ENCODE data around the gene JAZF1.

Gene JAZF1

GRCh38 chr7:27834179-27834921 is 346.2 kb downstream of the JAZF1 start:
- no peak for TF ChIP-seq CTCF (IDR thresholded peaks at IDR 0.05; ENCODE audit: borderline replicate concordance, insufficient read depth, low read depth, low read length)
- H3K4me3 ChIP-seq (ENCODE audit: low read depth, low read length), result no peak overlapping the region

GRCh38 chr7:27826357-27826756 is 354.2 kb downstream of the JAZF1 start:
- H3K4me3 ChIP-seq (ENCODE audit: low read depth, low read length), result no peak overlapping the region
- no peak for TF ChIP-seq CTCF (IDR thresholded peaks at IDR 0.05; ENCODE audit: borderline replicate concordance, insufficient read depth, low read depth, low read length)

- H3K4me3 ChIP-seq (ENCODE audit: low read depth, low read length), result no peak overlapping the region
- TF ChIP-seq CTCF (IDR thresholded peaks at IDR 0.05; ENCODE audit: borderline replicate concordance, insufficient read depth, low read depth, low read length), result no peak
Observed at GRCh38 chr7:27825891-27826290, 354.7 kb downstream of the JAZF1 start.

- TF ChIP-seq CTCF (IDR thresholded peaks at IDR 0.05; ENCODE audit: borderline replicate concordance, insufficient read depth, low read depth, low read length), result no peak
- no peak overlapping the region for H3K4me3 ChIP-seq (ENCODE audit: low read depth, low read length)
Observed at GRCh38 chr7:27822245-27822644, 358.4 kb downstream of the JAZF1 start.

- no peak overlapping the region for H3K4me3 ChIP-seq (ENCODE audit: low read depth, low read length)
- no peak for TF ChIP-seq CTCF (IDR thresholded peaks at IDR 0.05; ENCODE audit: borderline replicate concordance, insufficient read depth, low read depth, low read length)
Observed at GRCh38 chr7:27812706-27813105, 367.9 kb downstream of the JAZF1 start.

- H3K4me3 ChIP-seq (ENCODE audit: low read depth, low read length), result no peak overlapping the region
- TF ChIP-seq CTCF (IDR thresholded peaks at IDR 0.05; ENCODE audit: borderline replicate concordance, insufficient read depth, low read depth, low read length), result no peak
Observed at GRCh38 chr7:27810186-27810585, 370.4 kb downstream of the JAZF1 start.

GRCh38 chr7:27808626-27809025 is 372.0 kb downstream of the JAZF1 start:
- no peak overlapping the region for H3K4me3 ChIP-seq (ENCODE audit: low read depth, low read length)
- TF ChIP-seq CTCF (IDR thresholded peaks at IDR 0.05; ENCODE audit: borderline replicate concordance, insufficient read depth, low read depth, low read length), result no peak
